H9 (cell line): ENCODE data around the gene CLPSL2. TPM values are rescaled to one million over a fixed set of nuclear protein-coding genes. Genes with fewer than 3 reads are reported as not detected.

Source experiments
- DNase-seq: peaks from one replicate; pipeline ENCODE4 v3.0.0-alpha.2; 2017
- H2AFZ ChIP-seq: one replicate; pipeline ENCODE4 v1.6.1; 2013; ENCODE audit warnings: mild to moderate bottlenecking, low read length, control low read depth, moderate library complexity
- H2AK5ac ChIP-seq: 2 replicates; pipeline ENCODE4 v1.6.1; 2013; ENCODE audit warnings: low read length, control low read depth, mixed read lengths; ENCODE audit not compliant: insufficient read length
- H2BK120ac ChIP-seq: one replicate; pipeline ENCODE4 v1.6.1; 2013; ENCODE audit warnings: low read depth, mild to moderate bottlenecking, low read length, control low read depth, inconsistent platforms; ENCODE audit not compliant: poor library complexity, severe bottlenecking
- H2BK12ac ChIP-seq: 2 replicates; pipeline ENCODE4 v1.6.1; 2013; ENCODE audit warnings: low read length, control low read depth, mixed read lengths, low read depth; ENCODE audit not compliant: insufficient read length
- H2BK15ac ChIP-seq: 2 replicates; pipeline ENCODE4 v1.6.1; 2013; ENCODE audit warnings: low read depth, low read length, control low read depth
- H2BK20ac ChIP-seq: one replicate; pipeline ENCODE4 v1.6.1; 2013; ENCODE audit warnings: low read depth, mild to moderate bottlenecking, low read length, control low read depth, inconsistent platforms; ENCODE audit not compliant: poor library complexity, severe bottlenecking
- H2BK5ac ChIP-seq: 2 replicates; pipeline ENCODE4 v1.6.1; 2013; ENCODE audit warnings: low read length, control low read depth, mixed read lengths; ENCODE audit not compliant: insufficient read length
- H3K14ac ChIP-seq: 2 replicates; pipeline ENCODE4 v1.6.1; 2013; ENCODE audit warnings: low read length, control low read depth; ENCODE audit not compliant: insufficient read depth
- H3K18ac ChIP-seq: 2 replicates; pipeline ENCODE4 v1.6.1; 2013; ENCODE audit warnings: low read depth, mild to moderate bottlenecking, mixed read lengths, low read length, control low read depth; ENCODE audit not compliant: insufficient read length
- H3K23ac ChIP-seq: 2 replicates; pipeline ENCODE4 v1.6.1; 2013; ENCODE audit warnings: low read length, control low read depth, mixed read lengths, low read depth; ENCODE audit not compliant: insufficient read length
- H3K23me2 ChIP-seq: 2 replicates; pipeline ENCODE4 v1.6.1; 2013; ENCODE audit warnings: low read depth, mild to moderate bottlenecking, mixed read lengths, low read length, control low read depth; ENCODE audit not compliant: insufficient read length, poor library complexity, severe bottlenecking
- H3K27ac ChIP-seq: 2 replicates; pipeline ENCODE4 v1.5.1; 2013; ENCODE audit warnings: low read length, control low read depth, mixed read lengths, low read depth; ENCODE audit not compliant: insufficient read length
- H3K27me3 ChIP-seq: 2 replicates; pipeline ENCODE4 v1.6.1; 2013; ENCODE audit warnings: low read length, control low read depth, inconsistent platforms; ENCODE audit not compliant: insufficient read depth
- H3K4ac ChIP-seq: 2 replicates; pipeline ENCODE4 v1.6.1; 2013; ENCODE audit warnings: low read depth, mild to moderate bottlenecking, control low read depth, inconsistent platforms, low read length, moderate library complexity
- H3K4me1 ChIP-seq: 2 replicates; pipeline ENCODE4 v1.6.1; 2013; ENCODE audit warnings: low read length, control low read depth, inconsistent platforms; ENCODE audit not compliant: insufficient read depth
- H3K4me2 ChIP-seq: 2 replicates; pipeline ENCODE4 v1.6.1; 2013; ENCODE audit warnings: low read length, control low read depth, mixed read lengths; ENCODE audit not compliant: insufficient read length, insufficient read depth
- H3K56ac ChIP-seq: 2 replicates; pipeline ENCODE4 v1.6.1; 2013; ENCODE audit warnings: low read depth, mild to moderate bottlenecking, mixed read lengths, low read length, control low read depth; ENCODE audit not compliant: insufficient read length
- H3K79me1 ChIP-seq: 2 replicates; pipeline ENCODE4 v1.6.1; 2013; ENCODE audit warnings: low read depth, mild to moderate bottlenecking, moderate library complexity, low read length, control low read depth, inconsistent platforms; ENCODE audit not compliant: insufficient read depth, poor library complexity, severe bottlenecking
- H3K79me2 ChIP-seq: 2 replicates; pipeline ENCODE4 v1.6.1; 2013; ENCODE audit warnings: low read length, control low read depth, inconsistent platforms; ENCODE audit not compliant: insufficient read depth
- H3K9ac ChIP-seq: 2 replicates; pipeline ENCODE4 v1.6.1; 2013; ENCODE audit warnings: low read length, control low read depth, mixed read lengths; ENCODE audit not compliant: insufficient read length; ENCODE audit errors: extremely low read depth
- H3K9me3 ChIP-seq: one replicate; pipeline ENCODE4 v1.6.1; 2013; ENCODE audit warnings: low read depth, low read length, inconsistent platforms; ENCODE audit not compliant: control insufficient read depth
- H3T11ph ChIP-seq: one replicate; pipeline ENCODE4 v1.6.1; 2013; ENCODE audit warnings: mild to moderate bottlenecking, low read length, control low read depth, inconsistent platforms
- H4K20me1 ChIP-seq: one replicate; pipeline ENCODE4 v1.6.1; 2013; ENCODE audit not compliant: control insufficient read depth, insufficient read length, insufficient read depth
- H4K5ac ChIP-seq: 2 replicates; pipeline ENCODE4 v1.6.1; 2013; ENCODE audit warnings: low read depth, mild to moderate bottlenecking, mixed read lengths, low read length, control low read depth; ENCODE audit not compliant: insufficient read length
- H4K8ac ChIP-seq: replicated peaks from 2 replicates; pipeline ENCODE4 v1.6.1; 2013; ENCODE audit warnings: low read length, control low read depth, mixed read lengths, low read depth; ENCODE audit not compliant: insufficient read length
- H4K91ac ChIP-seq: 2 replicates; pipeline ENCODE4 v1.6.1; 2013; ENCODE audit warnings: low read depth, mild to moderate bottlenecking, moderate library complexity, mixed read lengths, low read length, control low read depth; ENCODE audit not compliant: insufficient read length
- H3K27ac Mint-ChIP-seq, 3 experiments: 2 replicates in 2 of 3; 3 replicates in 1 of 3; pipeline ENCODE4 v1.8.0; 2020 to 2021; ENCODE audit warnings: mixed read lengths in 3 of 3, mild to moderate bottlenecking in 1 of 3, moderate library complexity in 1 of 3
- H3K27me3 Mint-ChIP-seq: 2 replicates; pipeline ENCODE4 v1.8.0; 2021; ENCODE audit warnings: low read depth, mild to moderate bottlenecking, moderate library complexity, mixed read lengths
- H3K36me3 Mint-ChIP-seq, 3 experiments: 2 replicates in 2 of 3; 3 replicates in 1 of 3; pipeline ENCODE4 v1.8.0; 2020 to 2021; ENCODE audit warnings: low read depth in 3 of 3, mixed read lengths in 3 of 3; ENCODE audit not compliant: insufficient read depth in 1 of 3
- H3K4me1 Mint-ChIP-seq, 2 experiments: 2 replicates each; pipeline ENCODE4 v1.8.0; 2020; ENCODE audit warnings: mixed read lengths in 2 of 2
- H3K4me3 Mint-ChIP-seq, 2 experiments: 2 replicates in 1 of 2; 3 replicates in 1 of 2; pipeline ENCODE4 v1.8.0; 2020 to 2021; ENCODE audit warnings: mild to moderate bottlenecking in 2 of 2, mixed read lengths in 2 of 2, moderate library complexity in 1 of 2
- H3K9me3 Mint-ChIP-seq, 2 experiments: 2 replicates in 1 of 2; 3 replicates in 1 of 2; pipeline ENCODE4 v1.8.0; 2020; ENCODE audit warnings: mild to moderate bottlenecking in 2 of 2, mixed read lengths in 2 of 2, moderate library complexity in 1 of 2
- WGBS: extraction: QIAGEN DNeasy Blood & Tissue Kit; methylation state at CpG from one replicate; pipeline ENCODE4 v1.1.7; 2013; ENCODE audit warnings: missing lambda C conversion rate, low lambda C conversion rate, mixed read lengths; ENCODE audit not compliant: insufficient read length; ENCODE audit errors: extremely low coverage; 5-methylcytosine and 5-hydroxymethylcytosine counted together
- total RNA-seq: library from RNA; stranded (reverse); gene quantifications from 2 replicates; pipeline ENCODE4 v1.2.1, GENCODE V29; 2021
- TF ChIP-seq, protein P1 (sequence below): fragments of 200-600 bp; sonication (generic); conservative IDR thresholded peaks from 3 replicates; pipeline ENCODE4 v1.8.0; 2021; ENCODE audit warnings: antibody characterized with exemption, mild to moderate bottlenecking

The CLPSL2 gene
- total RNA-seq, 1 experiment from 2014 or later = 4.4 TPM

DNA sequence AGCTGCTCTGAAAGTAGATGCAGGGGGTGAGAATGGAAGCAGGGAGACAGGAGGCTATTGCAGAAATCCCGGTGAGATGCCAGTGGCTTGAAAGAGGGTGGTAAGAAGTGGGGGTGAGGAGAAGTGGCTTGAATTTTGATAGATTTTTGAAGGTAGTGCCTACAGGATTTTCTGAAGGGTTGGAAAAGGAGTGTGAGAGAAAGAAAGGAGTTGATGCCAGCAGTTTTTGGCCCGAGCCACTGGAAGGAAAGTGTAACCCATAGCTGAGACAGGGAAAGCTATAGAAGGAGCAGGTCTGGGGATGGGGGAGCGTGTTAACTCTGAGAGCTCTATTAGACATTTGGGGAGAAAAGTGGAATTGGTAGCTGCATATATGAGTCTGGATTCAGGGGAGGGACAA, 29.9 kb upstream of the CLPSL2 start:
- Histone ChIP-seq H2BK12ac (no peak overlapping the region), H4K20me1 (no peaks in the 10 kb centered on the region), H4K91ac (no peak overlapping the region), H3K18ac (no peak overlapping the region), H3K27ac (no peak overlapping the region), H3K23me2 (no peaks in the 10 kb centered on the region), H3K4ac (no peak overlapping the region), H3K4me2 (no peak overlapping the region), H2AK5ac (no peak overlapping the region), H2AFZ (no peak overlapping the region), H3K79me2 (no peaks in the 10 kb centered on the region), H4K8ac (no peak overlapping the region), H3K14ac (no peak overlapping the region), H3K27me3 (no peaks in the 10 kb centered on the region), H2BK20ac (no peak overlapping the region), H4K5ac (no peak overlapping the region), H3K9me3 (no peaks in the 10 kb centered on the region), H2BK120ac (no peak overlapping the region), H3K23ac (no peak overlapping the region), H2BK5ac (no peak overlapping the region), H3K9ac (no peak overlapping the region), H2BK15ac (no peak overlapping the region), H3K4me1 (no peaks in the 10 kb centered on the region; the same call in 1 of the 2 replicates), H3T11ph (no peak overlapping the region), H3K79me1 (no peaks in the 10 kb centered on the region), H3K56ac (no peak overlapping the region)
- H3K27ac Mint-ChIP-seq = peak overlapping the region in 1 of 3 experiments; percentile 20; a peak in 1 of 7 replicates
- no peak overlapping the region for H3K4me3 Mint-ChIP-seq
- DNase-seq = no peak
- H3K36me3 Mint-ChIP-seq = peaks cover 0 to 11% (median 3%) of the 10 kb centered on the region in 3 experiments; a peak in 3 of 7 replicates
- H3K4me1 Mint-ChIP-seq = peaks cover 14% of the 10 kb centered on the region in 2 experiments
- TF ChIP-seq, protein P1, sequence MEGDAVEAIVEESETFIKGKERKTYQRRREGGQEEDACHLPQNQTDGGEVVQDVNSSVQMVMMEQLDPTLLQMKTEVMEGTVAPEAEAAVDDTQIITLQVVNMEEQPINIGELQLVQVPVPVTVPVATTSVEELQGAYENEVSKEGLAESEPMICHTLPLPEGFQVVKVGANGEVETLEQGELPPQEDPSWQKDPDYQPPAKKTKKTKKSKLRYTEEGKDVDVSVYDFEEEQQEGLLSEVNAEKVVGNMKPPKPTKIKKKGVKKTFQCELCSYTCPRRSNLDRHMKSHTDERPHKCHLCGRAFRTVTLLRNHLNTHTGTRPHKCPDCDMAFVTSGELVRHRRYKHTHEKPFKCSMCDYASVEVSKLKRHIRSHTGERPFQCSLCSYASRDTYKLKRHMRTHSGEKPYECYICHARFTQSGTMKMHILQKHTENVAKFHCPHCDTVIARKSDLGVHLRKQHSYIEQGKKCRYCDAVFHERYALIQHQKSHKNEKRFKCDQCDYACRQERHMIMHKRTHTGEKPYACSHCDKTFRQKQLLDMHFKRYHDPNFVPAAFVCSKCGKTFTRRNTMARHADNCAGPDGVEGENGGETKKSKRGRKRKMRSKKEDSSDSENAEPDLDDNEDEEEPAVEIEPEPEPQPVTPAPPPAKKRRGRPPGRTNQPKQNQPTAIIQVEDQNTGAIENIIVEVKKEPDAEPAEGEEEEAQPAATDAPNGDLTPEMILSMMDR = no peak
- WGBS = no CpG with 5 or more reads among the region's 3 CpGs
- no peaks in the 10 kb centered on the region for H3K27me3 Mint-ChIP-seq
- H3K9me3 Mint-ChIP-seq = peaks cover 3 to 9% of the 10 kb centered on the region in 2 experiments; a peak in 4 of 5 replicates
